Measurements from ENCODE around the gene ZSWIM1. TPM values are rescaled to one million over a fixed set of nuclear protein-coding genes. Genes with fewer than 3 reads are reported as not detected.

The ZSWIM1 gene
- total and polyA plus RNA-seq, 2 of the 13 experiments (the other 11 are each of a cell fraction or from before 2014, with no cell fraction given) = 9.5 to 11.7 TPM

DNA sequence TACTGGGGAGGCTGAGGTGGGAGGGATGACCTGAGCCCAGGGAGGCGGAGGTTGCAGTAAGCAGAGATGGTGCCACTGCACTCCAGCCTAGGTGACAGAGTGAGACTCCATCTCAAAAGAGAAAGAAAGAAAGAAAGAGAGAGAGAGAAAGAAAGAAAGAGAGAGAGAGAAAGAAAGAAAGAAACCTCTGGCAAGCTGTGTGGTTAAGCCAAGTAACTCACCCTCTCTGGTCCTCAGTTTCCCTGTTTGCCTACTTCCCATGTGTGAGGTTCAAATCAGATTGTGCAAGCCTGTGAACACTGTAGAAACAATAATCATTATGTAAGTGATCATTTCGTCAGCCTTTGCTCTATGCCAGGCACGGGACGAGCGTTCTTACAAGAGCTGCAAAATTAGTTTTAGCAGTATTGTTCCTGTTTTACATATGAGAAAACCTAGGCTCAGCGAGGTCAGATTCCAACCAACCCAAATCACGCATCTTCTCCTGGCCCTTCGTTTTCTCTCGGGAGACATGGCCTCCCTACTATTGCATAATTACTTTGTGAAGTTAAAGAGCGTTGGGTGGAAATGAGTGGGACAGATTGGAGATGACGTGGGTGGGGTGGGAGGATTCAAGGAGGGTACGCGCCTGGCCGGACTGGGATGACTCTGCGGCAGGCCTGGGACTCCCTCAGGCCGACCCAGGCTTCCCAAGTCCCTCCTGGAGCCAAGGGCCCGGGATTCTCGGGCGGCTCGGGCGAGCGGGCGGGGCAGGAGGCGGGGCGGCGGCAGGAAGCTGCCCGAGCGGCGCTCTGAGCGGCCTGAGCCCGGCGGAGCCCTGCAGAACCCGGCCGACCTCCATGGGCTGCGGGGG is 47.8 kb upstream of the ZSWIM1 start, which contains the start of gene SNX21 (continued):
- TF ChIP-seq, protein P1, sequence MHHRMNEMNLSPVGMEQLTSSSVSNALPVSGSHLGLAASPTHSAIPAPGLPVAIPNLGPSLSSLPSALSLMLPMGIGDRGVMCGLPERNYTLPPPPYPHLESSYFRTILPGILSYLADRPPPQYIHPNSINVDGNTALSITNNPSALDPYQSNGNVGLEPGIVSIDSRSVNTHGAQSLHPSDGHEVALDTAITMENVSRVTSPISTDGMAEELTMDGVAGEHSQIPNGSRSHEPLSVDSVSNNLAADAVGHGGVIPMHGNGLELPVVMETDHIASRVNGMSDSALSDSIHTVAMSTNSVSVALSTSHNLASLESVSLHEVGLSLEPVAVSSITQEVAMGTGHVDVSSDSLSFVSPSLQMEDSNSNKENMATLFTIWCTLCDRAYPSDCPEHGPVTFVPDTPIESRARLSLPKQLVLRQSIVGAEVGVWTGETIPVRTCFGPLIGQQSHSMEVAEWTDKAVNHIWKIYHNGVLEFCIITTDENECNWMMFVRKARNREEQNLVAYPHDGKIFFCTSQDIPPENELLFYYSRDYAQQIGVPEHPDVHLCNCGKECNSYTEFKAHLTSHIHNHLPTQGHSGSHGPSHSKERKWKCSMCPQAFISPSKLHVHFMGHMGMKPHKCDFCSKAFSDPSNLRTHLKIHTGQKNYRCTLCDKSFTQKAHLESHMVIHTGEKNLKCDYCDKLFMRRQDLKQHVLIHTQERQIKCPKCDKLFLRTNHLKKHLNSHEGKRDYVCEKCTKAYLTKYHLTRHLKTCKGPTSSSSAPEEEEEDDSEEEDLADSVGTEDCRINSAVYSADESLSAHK (CRISPR knock-in tag; IDR thresholded peaks at IDR 0.05; ENCODE audit: borderline replicate concordance) = no peak
- TF ChIP-seq ZNF234 (CRISPR knock-in tag; conservative IDR thresholded peaks at IDR 0.05) = no peak
- TF ChIP-seq REXO4 (CRISPR knock-in tag; IDR thresholded peaks at IDR 0.05; ENCODE audit: borderline replicate concordance) = no peak
- no peak; the same call in none of the 2 replicates for TF ChIP-seq YEATS2 (CRISPR knock-in tag; IDR thresholded peaks at IDR 0.05; ENCODE audit: borderline replicate concordance)
- TF ChIP-seq JUND (CRISPR knock-in tag; IDR thresholded peaks at IDR 0.05) = no peak; the same call in 1 of the 2 replicates
- no peak for TF ChIP-seq U2AF1 (optimal IDR thresholded peaks at IDR 0.05; ENCODE audit: low read depth, low read length)
- TF ChIP-seq SRSF9 (IDR thresholded peaks at IDR 0.05; ENCODE audit: borderline replicate concordance, insufficient read depth, low read depth, low read length, poor library complexity, severe bottlenecking) = no peak
- TF ChIP-seq HNRNPH1 (optimal IDR thresholded peaks at IDR 0.05; ENCODE audit: low read depth, low read length) = no peak
- no peak for TF ChIP-seq ZKSCAN5 (CRISPR knock-in tag; IDR thresholded peaks at IDR 0.05)
- no peak for TF ChIP-seq ZNF678 (CRISPR knock-in tag; IDR thresholded peaks at IDR 0.05)
- peak; percentile 75 for TF ChIP-seq TAF1 (CRISPR knock-in tag; IDR thresholded peaks at IDR 0.05)
- TF ChIP-seq ZNF3 (CRISPR knock-in tag; IDR thresholded peaks at IDR 0.05) = peak; percentile 62; the same call in 1 of the 2 replicates
- TF ChIP-seq, protein P2, sequence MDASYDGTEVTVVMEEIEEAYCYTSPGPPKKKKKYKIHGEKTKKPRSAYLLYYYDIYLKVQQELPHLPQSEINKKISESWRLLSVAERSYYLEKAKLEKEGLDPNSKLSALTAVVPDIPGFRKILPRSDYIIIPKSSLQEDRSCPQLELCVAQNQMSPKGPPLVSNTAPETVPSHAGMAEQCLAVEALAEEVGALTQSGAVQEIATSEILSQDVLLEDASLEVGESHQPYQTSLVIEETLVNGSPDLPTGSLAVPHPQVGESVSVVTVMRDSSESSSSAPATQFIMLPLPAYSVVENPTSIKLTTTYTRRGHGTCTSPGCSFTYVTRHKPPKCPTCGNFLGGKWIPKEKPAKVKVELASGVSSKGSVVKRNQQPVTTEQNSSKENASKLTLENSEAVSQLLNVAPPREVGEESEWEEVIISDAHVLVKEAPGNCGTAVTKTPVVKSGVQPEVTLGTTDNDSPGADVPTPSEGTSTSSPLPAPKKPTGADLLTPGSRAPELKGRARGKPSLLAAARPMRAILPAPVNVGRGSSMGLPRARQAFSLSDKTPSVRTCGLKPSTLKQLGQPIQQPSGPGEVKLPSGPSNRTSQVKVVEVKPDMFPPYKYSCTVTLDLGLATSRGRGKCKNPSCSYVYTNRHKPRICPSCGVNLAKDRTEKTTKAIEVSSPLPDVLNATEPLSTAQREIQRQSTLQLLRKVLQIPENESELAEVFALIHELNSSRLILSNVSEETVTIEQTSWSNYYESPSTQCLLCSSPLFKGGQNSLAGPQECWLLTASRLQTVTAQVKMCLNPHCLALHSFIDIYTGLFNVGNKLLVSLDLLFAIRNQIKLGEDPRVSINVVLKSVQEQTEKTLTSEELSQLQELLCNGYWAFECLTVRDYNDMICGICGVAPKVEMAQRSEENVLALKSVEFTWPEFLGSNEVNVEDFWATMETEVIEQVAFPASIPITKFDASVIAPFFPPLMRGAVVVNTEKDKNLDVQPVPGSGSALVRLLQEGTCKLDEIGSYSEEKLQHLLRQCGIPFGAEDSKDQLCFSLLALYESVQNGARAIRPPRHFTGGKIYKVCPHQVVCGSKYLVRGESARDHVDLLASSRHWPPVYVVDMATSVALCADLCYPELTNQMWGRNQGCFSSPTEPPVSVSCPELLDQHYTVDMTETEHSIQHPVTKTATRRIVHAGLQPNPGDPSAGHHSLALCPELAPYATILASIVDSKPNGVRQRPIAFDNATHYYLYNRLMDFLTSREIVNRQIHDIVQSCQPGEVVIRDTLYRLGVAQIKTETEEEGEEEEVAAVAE (CRISPR knock-in tag; IDR thresholded peaks at IDR 0.05; ENCODE audit: borderline replicate concordance) = 0 out of 2 replicates have a peak, but pooled peaks have one; percentile 21
- TF ChIP-seq, protein P3, sequence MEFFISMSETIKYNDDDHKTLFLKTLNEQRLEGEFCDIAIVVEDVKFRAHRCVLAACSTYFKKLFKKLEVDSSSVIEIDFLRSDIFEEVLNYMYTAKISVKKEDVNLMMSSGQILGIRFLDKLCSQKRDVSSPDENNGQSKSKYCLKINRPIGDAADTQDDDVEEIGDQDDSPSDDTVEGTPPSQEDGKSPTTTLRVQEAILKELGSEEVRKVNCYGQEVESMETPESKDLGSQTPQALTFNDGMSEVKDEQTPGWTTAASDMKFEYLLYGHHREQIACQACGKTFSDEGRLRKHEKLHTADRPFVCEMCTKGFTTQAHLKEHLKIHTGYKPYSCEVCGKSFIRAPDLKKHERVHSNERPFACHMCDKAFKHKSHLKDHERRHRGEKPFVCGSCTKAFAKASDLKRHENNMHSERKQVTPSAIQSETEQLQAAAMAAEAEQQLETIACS (CRISPR knock-in tag; IDR thresholded peaks at IDR 0.05) = 0 out of 2 replicates have a peak, but pooled peaks have one; percentile 22
- no peak for TF ChIP-seq HIVEP1 (CRISPR knock-in tag; IDR thresholded peaks at IDR 0.05)
- no peak for TF ChIP-seq ZNF883 (CRISPR knock-in tag; IDR thresholded peaks at IDR 0.05; ENCODE audit: not compliant biosample characterization)
- TF ChIP-seq, protein P4, sequence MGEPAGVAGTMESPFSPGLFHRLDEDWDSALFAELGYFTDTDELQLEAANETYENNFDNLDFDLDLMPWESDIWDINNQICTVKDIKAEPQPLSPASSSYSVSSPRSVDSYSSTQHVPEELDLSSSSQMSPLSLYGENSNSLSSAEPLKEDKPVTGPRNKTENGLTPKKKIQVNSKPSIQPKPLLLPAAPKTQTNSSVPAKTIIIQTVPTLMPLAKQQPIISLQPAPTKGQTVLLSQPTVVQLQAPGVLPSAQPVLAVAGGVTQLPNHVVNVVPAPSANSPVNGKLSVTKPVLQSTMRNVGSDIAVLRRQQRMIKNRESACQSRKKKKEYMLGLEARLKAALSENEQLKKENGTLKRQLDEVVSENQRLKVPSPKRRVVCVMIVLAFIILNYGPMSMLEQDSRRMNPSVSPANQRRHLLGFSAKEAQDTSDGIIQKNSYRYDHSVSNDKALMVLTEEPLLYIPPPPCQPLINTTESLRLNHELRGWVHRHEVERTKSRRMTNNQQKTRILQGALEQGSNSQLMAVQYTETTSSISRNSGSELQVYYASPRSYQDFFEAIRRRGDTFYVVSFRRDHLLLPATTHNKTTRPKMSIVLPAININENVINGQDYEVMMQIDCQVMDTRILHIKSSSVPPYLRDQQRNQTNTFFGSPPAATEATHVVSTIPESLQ (CRISPR knock-in tag; conservative IDR thresholded peaks at IDR 0.05) = no peak
- peak; percentile 39; the same call in 1 of the 2 replicates for TF ChIP-seq MIXL1 (CRISPR knock-in tag; IDR thresholded peaks at IDR 0.05)
- TF ChIP-seq RXRA (CRISPR knock-in tag; IDR thresholded peaks at IDR 0.05) = no peak
